Mucosa of stomach (tissue), 1 donor: ENCODE measurements around the gene DENND1A.

Experiments
- H3K27me3 ChIP-seq: one replicate; pipeline ENCODE4 v1.7.0; 2013; ENCODE audit warnings: mild to moderate bottlenecking, low read length; ENCODE audit not compliant: control insufficient read depth, insufficient read depth
- H3K36me3 ChIP-seq: one replicate; pipeline ENCODE4 v1.7.0; 2013; ENCODE audit warnings: low read length; ENCODE audit not compliant: control insufficient read depth, insufficient read depth
- H3K4me1 ChIP-seq: one replicate; pipeline ENCODE4 v1.7.0; 2013; ENCODE audit warnings: mild to moderate bottlenecking, low read length; ENCODE audit not compliant: control insufficient read depth, insufficient read depth
- H3K4me3 ChIP-seq: one replicate; pipeline ENCODE4 v1.7.0; 2013; ENCODE audit warnings: low read length
- H3K9ac ChIP-seq: one replicate; pipeline ENCODE4 v1.7.0; 2013; ENCODE audit warnings: mild to moderate bottlenecking, low read length, moderate library complexity
- H3K9me3 ChIP-seq: one replicate; pipeline ENCODE4 v1.7.0; 2013; ENCODE audit warnings: mild to moderate bottlenecking, low read length, moderate library complexity; ENCODE audit not compliant: control insufficient read depth
- donor health status: Pancreatic carcinoma.

Gene DENND1A

DNA sequence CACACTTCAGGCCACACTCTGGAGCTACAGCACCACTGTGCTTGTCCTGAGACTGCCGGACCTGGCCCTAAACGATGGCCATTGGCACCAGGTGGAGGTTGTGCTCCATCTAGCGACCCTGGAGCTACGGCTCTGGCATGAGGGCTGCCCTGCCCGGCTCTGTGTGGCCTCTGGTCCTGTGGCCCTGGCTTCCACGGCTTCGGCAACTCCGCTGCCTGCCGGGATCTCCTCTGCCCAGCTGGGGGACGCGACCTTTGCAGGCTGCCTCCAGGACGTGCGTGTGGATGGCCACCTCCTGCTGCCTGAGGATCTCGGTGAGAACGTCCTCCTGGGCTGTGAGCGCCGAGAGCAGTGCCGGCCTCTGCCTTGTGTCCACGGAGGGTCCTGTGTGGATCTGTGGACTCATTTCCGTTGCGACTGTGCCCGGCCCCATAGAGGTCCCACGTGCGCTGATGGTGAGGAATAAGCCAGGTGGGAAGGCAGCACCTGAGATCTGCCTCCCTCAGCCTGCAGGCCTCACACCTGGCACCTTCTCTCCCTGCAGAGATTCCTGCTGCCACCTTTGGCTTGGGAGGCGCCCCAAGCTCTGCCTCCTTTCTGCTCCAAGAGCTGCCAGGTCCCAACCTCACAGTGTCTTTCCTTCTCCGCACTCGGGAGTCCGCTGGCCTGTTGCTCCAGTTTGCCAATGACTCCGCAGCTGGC, 559.2 kb downstream of the DENND1A start:
- no peaks in the 10 kb centered on the region for H3K36me3 ChIP-seq
- peaks cover 60% of the 10 kb centered on the region for H3K27me3 ChIP-seq

GRCh38 chr9:123370108-123370507, 559.8 kb downstream of the DENND1A start:
- Histone ChIP-seq H3K27me3 (peaks cover 54% of the 10 kb centered on the region), H3K9me3 (no peaks in the 10 kb centered on the region), H3K4me3 (no peak overlapping the region), H3K4me1 (peaks cover 3% of the 10 kb centered on the region), H3K9ac (no peak overlapping the region), H3K36me3 (no peaks in the 10 kb centered on the region)

More for the DNA sequence above, 559.2 kb downstream of the DENND1A start:
- Histone ChIP-seq H3K4me1 (peaks cover 9% of the 10 kb centered on the region), H3K9me3 (no peaks in the 10 kb centered on the region), H3K4me3 (no peak overlapping the region), H3K9ac (no peak overlapping the region)

- H3K27me3 ChIP-seq: peaks cover 50% of the 10 kb centered on the region
- peaks cover 3% of the 10 kb centered on the region for H3K4me1 ChIP-seq
- H3K4me3 ChIP-seq: no peak overlapping the region
- H3K36me3 ChIP-seq: no peaks in the 10 kb centered on the region
- H3K9me3 ChIP-seq: no peaks in the 10 kb centered on the region
- no peak overlapping the region for H3K9ac ChIP-seq
These were observed 560.6 kb downstream of the DENND1A start for GRCh38 chr9:123369296-123369695.

GRCh38 chr9:123368536-123369153, 561.3 kb downstream of the DENND1A start:
- Histone ChIP-seq H3K9me3 (no peaks in the 10 kb centered on the region), H3K9ac (no peak overlapping the region), H3K4me1 (peaks cover under 1% of the 10 kb centered on the region), H3K36me3 (no peaks in the 10 kb centered on the region), H3K27me3 (peaks cover 43% of the 10 kb centered on the region), H3K4me3 (no peak overlapping the region)

GRCh38 chr9:123368023-123368422, 561.9 kb downstream of the DENND1A start:
- H3K9ac ChIP-seq: no peak overlapping the region
- peaks cover 38% of the 10 kb centered on the region for H3K27me3 ChIP-seq

DNA sequence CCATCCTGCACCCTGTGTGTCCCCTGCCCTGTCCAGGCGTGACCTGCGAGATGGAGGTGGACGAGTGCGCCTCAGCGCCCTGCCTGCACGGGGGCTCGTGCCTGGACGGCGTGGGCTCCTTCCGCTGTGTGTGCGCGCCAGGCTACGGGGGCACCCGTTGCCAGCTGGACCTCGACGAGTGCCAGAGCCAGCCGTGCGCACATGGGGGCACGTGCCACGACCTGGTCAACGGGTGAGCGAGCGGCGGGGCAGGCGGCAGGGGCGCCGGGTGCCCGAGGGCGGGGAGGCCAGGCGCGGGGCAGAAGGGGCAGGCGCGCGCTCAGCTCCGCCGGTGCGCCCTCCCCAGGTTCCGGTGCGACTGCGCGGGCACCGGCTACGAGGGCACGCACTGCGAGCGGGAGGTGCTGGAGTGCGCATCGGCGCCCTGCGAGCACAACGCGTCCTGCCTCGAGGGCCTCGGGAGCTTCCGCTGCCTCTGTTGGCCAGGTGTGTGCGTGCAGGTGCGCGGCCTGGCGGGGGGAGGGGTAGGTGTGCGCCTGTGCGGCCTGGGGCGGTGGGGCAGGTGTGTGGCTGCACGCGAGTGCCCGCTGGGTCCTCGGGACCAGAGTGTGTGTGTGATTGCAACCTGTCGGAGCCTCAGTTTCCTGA, 563.9 kb downstream of the DENND1A start:
- Histone ChIP-seq H3K4me3 (no peak overlapping the region), H3K27me3 (peaks cover 24% of the 10 kb centered on the region), H3K9ac (no peak overlapping the region)

More at GRCh38 chr9:123368023-123368422, 561.9 kb downstream of the DENND1A start:
- Histone ChIP-seq H3K9me3 (no peaks in the 10 kb centered on the region), H3K4me3 (no peak overlapping the region), H3K4me1 (no peaks in the 10 kb centered on the region), H3K36me3 (no peaks in the 10 kb centered on the region)

GRCh38 chr9:123365287-123365880, 564.5 kb downstream of the DENND1A start:
- Histone ChIP-seq H3K9ac (no peak overlapping the region), H3K4me3 (no peak overlapping the region), H3K27me3 (peaks cover 22% of the 10 kb centered on the region), H3K4me1 (peaks cover 1% of the 10 kb centered on the region), H3K36me3 (no peaks in the 10 kb centered on the region), H3K9me3 (no peaks in the 10 kb centered on the region)

More for the DNA sequence above, 563.9 kb downstream of the DENND1A start:
- H3K4me1 ChIP-seq: no peaks in the 10 kb centered on the region
- H3K9me3 ChIP-seq: no peaks in the 10 kb centered on the region
- no peaks in the 10 kb centered on the region for H3K36me3 ChIP-seq

- H3K36me3 ChIP-seq: no peaks in the 10 kb centered on the region
- H3K9me3 ChIP-seq: no peaks in the 10 kb centered on the region
- H3K27me3 ChIP-seq: peaks cover 16% of the 10 kb centered on the region
- H3K9ac ChIP-seq: no peak overlapping the region
- H3K4me1 ChIP-seq: peaks cover 11% of the 10 kb centered on the region
- H3K4me3 ChIP-seq: no peak overlapping the region
These were observed 565.6 kb downstream of the DENND1A start for GRCh38 chr9:123364241-123364824.

DNA sequence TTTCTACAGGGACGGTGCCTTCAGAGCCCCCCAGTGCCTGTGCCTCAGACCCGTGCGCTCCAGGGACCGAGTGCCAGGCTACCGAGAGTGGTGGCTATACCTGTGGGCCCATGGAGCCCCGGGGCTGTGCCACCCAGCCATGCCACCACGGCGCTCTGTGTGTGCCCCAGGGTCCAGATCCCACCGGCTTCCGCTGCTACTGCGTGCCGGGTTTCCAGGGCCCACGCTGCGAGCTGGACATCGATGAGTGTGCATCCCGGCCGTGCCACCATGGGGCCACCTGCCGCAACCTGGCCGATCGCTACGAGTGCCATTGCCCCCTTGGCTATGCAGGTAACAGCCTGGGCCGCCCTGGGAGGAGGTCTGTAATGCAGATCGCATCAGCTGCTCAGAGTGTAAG, 567.1 kb downstream of the DENND1A start:
- H3K4me3 ChIP-seq: no peak overlapping the region
- H3K9ac ChIP-seq: no peak overlapping the region
- peaks cover 11% of the 10 kb centered on the region for H3K4me1 ChIP-seq
- H3K27me3 ChIP-seq: peaks cover 8% of the 10 kb centered on the region
- H3K36me3 ChIP-seq: no peaks in the 10 kb centered on the region
- no peaks in the 10 kb centered on the region for H3K9me3 ChIP-seq

GRCh38 chr9:123361731-123362510, 568.0 kb downstream of the DENND1A start:
- Histone ChIP-seq H3K4me3 (no peak overlapping the region), H3K4me1 (peaks cover 11% of the 10 kb centered on the region), H3K9ac (no peak overlapping the region), H3K36me3 (no peaks in the 10 kb centered on the region), H3K9me3 (no peaks in the 10 kb centered on the region), H3K27me3 (peaks cover 8% of the 10 kb centered on the region)

- H3K27me3 ChIP-seq: peaks cover 8% of the 10 kb centered on the region
- no peaks in the 10 kb centered on the region for H3K36me3 ChIP-seq
- no peak overlapping the region for H3K4me3 ChIP-seq
- H3K9ac ChIP-seq: no peak overlapping the region
- H3K9me3 ChIP-seq: no peaks in the 10 kb centered on the region
- H3K4me1 ChIP-seq: peaks cover 11% of the 10 kb centered on the region
These were observed 568.7 kb downstream of the DENND1A start for GRCh38 chr9:123361086-123361730.
